OCI-LY7 (cell line): ENCODE measurements around the gene ATG9B. TPM values are rescaled to one million over a fixed set of nuclear protein-coding genes. Genes with fewer than 3 reads are reported as not detected.
A peak's percentile ranks its signal among the peaks of the same experiment; 100 is the strongest.

Experiments used
- BruUV-seq: library from RNA; stranded (reverse); fragments of 400-500 nt; replicated peaks from 2 replicates; lab custom pipeline; 2021; lab: Mats Ljungman, UMichigan
- CTCF ChIA-PET: fragments of 300-600 bp; sonication (Branson Sonifier 250); formaldehyde crosslinking; loops from one replicate; lab custom pipeline; 2022; ENCODE audit warnings: antibody characterized with exemption; ENCODE audit not compliant: unreplicated experiment; lab: Charles Lee
- POLR2A ChIA-PET: fragments of 300-600 bp; sonication (Branson Sonifier 250); formaldehyde crosslinking; loops from one replicate; lab custom pipeline; 2022; ENCODE audit warnings: antibody characterized with exemption; lab: Charles Lee
- DNase-seq: peaks from one replicate; pipeline ENCODE4 v3.0.0-alpha.2; 2015; ENCODE audit warnings: low spot score
- H2AFZ ChIP-seq: fragments of 200-600 bp; sonication (generic), shearing (Covaris generic); 2 replicates; pipeline ENCODE4 v1.6.1; 2014; ENCODE audit warnings: mild to moderate bottlenecking, antibody characterized with exemption, low read length, moderate library complexity
- H3K27ac ChIP-seq: fragments of 200-600 bp; sonication (generic); 2 replicates; pipeline ENCODE4 v1.5.1; 2014; ENCODE audit warnings: mixed run types, low read depth, mild to moderate bottlenecking, moderate library complexity, low read length, inconsistent platforms; ENCODE audit not compliant: poor library complexity, severe bottlenecking
- H3K36me3 ChIP-seq: fragments of 200-600 bp; sonication (generic); 2 replicates; pipeline ENCODE4 v1.6.1; 2014; ENCODE audit warnings: mild to moderate bottlenecking, antibody characterized with exemption, low read length, moderate library complexity, mixed read lengths; ENCODE audit not compliant: insufficient read depth
- H3K4me1 ChIP-seq: fragments of 200-600 bp; sonication (generic); 2 replicates; pipeline ENCODE4 v1.5.1; 2014; ENCODE audit warnings: mild to moderate bottlenecking, low read length; ENCODE audit not compliant: insufficient read depth, poor library complexity, severe bottlenecking
- H3K4me2 ChIP-seq: fragments of 200-600 bp; sonication (generic); 2 replicates; pipeline ENCODE4 v1.6.1; 2014; ENCODE audit warnings: mild to moderate bottlenecking, low read length
- H3K4me3 ChIP-seq: fragments of 200-600 bp; sonication (generic); 2 replicates; pipeline ENCODE4 v1.5.1; 2014; ENCODE audit warnings: mild to moderate bottlenecking, low read depth, low read length; ENCODE audit not compliant: poor library complexity, severe bottlenecking
- H3K79me2 ChIP-seq: fragments of 200-600 bp; sonication (generic); 2 replicates; pipeline ENCODE4 v1.6.1; 2016; ENCODE audit warnings: low read depth, mild to moderate bottlenecking, low read length, moderate library complexity, mixed read lengths; ENCODE audit not compliant: insufficient read depth
- H3K9me2 ChIP-seq: fragments of 200-600 bp; sonication (generic); 2 replicates; pipeline ENCODE4 v1.6.1; 2016; ENCODE audit warnings: mild to moderate bottlenecking, low read length, mixed read lengths; ENCODE audit not compliant: insufficient read depth
- H3K9me3 ChIP-seq: fragments of 200-600 bp; sonication (generic); 2 replicates; pipeline ENCODE4 v1.6.1; 2014; ENCODE audit warnings: mild to moderate bottlenecking, mixed run types, low read length, mixed read lengths
- H4K20me1 ChIP-seq: fragments of 200-600 bp; sonication (generic); 2 replicates; pipeline ENCODE4 v1.6.1; 2014; ENCODE audit warnings: mild to moderate bottlenecking, antibody characterized with exemption, low read length, moderate library complexity, mixed read lengths; ENCODE audit not compliant: insufficient read depth
- EZH2phosphoT487 ChIP-seq: fragments of 200-600 bp; sonication (generic); IDR thresholded peaks from 2 replicates; pipeline ENCODE4 v1.6.1; 2018; ENCODE audit warnings: low read depth, borderline replicate concordance, mild to moderate bottlenecking, mixed run types, antibody characterized with exemption, low read length, moderate library complexity, mixed read lengths
- intact Hi-C: fragments of 100-400 bp; cut with micrococcal nuclease; formaldehyde crosslinking; loops from one replicate; pipeline ENCODE4 v1.10.0; 2022; ENCODE audit not compliant: unreplicated experiment
- total RNA-seq, 2 experiments: library from RNA; depleted of rRNA in 1 of 2; stranded (reverse); fragments of >200 nt in 1 of 2; shearing (Covaris generic) in 1 of 2; gene quantifications; 2 replicates each; pipeline ENCODE4 v1.2.3, GENCODE V29; 2014 to 2022
- TF ChIP-seq, protein P1 (sequence below): fragments of 200-600 bp; sonication (generic); conservative IDR thresholded peaks from 2 replicates; pipeline ENCODE4 v1.5.1; 2014; ENCODE audit warnings: mild to moderate bottlenecking, antibody characterized with exemption, low read length, moderate library complexity, mixed read lengths

ATG9B gene
- total RNA-seq, 2 experiments from 2014 or later: 0.97 to 1.1 TPM

DNA sequence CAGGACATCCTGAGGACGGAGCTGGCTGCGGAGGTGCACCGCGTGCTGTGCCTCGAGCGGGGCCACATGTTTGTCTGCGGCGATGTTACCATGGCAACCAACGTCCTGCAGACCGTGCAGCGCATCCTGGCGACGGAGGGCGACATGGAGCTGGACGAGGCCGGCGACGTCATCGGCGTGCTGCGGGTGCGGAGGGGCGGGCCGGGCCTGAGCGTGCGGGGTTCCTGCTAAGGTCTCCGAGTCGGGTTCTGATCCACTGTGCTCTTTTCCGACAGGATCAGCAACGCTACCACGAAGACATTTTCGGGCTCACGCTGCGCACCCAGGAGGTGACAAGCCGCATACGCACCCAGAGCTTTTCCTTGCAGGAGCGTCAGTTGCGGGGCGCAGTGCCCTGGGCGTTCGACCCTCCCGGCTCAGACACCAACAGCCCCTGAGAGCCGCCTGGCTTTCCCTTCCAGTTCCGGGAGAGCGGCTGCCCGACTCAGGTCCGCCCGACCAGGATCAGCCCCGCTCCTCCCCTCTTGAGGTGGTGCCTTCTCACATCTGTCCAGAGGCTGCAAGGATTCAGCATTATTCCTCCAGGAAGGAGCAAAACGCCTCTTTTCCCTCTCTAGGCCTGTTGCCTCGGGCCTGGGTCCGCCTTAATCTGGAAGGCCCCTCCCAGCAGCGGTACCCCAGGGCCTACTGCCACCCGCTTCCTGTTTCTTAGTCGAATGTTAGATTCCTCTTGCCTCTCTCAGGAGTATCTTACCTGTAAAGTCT, 10.4 kb downstream of the ATG9B start:
- no peaks in the 10 kb centered on the region for H4K20me1 ChIP-seq
- H2AFZ ChIP-seq: no peak overlapping the region
- intact Hi-C loops: no loop called here
- H3K9me2 ChIP-seq: no peaks in the 10 kb centered on the region
- H3K4me1 ChIP-seq: peaks cover 10% of the 10 kb centered on the region
- no peak overlapping the region for H3K4me2 ChIP-seq
- CTCF ChIA-PET: no interaction called here
- no TSS peak for BruUV-seq
- no peak overlapping the region for H3K4me3 ChIP-seq
- no peak for DNase-seq
- no peaks in the 10 kb centered on the region for H3K9me3 ChIP-seq
- no peaks in the 10 kb centered on the region for H3K36me3 ChIP-seq
- TF ChIP-seq, protein P1, sequence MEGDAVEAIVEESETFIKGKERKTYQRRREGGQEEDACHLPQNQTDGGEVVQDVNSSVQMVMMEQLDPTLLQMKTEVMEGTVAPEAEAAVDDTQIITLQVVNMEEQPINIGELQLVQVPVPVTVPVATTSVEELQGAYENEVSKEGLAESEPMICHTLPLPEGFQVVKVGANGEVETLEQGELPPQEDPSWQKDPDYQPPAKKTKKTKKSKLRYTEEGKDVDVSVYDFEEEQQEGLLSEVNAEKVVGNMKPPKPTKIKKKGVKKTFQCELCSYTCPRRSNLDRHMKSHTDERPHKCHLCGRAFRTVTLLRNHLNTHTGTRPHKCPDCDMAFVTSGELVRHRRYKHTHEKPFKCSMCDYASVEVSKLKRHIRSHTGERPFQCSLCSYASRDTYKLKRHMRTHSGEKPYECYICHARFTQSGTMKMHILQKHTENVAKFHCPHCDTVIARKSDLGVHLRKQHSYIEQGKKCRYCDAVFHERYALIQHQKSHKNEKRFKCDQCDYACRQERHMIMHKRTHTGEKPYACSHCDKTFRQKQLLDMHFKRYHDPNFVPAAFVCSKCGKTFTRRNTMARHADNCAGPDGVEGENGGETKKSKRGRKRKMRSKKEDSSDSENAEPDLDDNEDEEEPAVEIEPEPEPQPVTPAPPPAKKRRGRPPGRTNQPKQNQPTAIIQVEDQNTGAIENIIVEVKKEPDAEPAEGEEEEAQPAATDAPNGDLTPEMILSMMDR: no peak
- no peak for TF ChIP-seq EZH2phosphoT487
- POLR2A ChIA-PET: interaction anchor here (0.5 to 0.6 kb wide), 2 partner anchors 17 to 311 kb away, joined by 3 to 4 read pairs; no protein-coding TSS in a partner anchor
- no peak overlapping the region for H3K27ac ChIP-seq
- no peaks in the 10 kb centered on the region for H3K79me2 ChIP-seq

DNA sequence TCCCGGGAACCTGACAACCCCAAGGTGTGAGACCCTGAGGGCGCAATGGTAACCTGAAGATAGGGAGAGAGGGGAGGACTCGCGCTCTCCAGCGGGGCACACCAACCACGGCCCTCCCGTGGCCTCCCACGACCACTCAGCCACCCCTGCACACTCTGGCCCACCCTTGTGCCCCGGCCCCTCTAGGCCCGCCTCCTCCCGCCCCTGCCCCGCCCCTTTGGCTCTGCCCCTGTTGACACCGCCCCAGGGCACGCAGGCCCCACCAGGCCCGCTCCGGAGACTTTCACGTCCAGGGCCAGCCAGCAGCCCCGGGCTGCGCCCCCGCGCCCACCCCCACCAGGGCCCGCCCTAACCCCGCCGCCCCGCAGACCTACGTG, 10.9 kb downstream of the ATG9B start:
- H3K9me3 ChIP-seq: no peaks in the 10 kb centered on the region
- no peak overlapping the region for H2AFZ ChIP-seq
- H3K4me1 ChIP-seq: peaks cover 10% of the 10 kb centered on the region
- H3K79me2 ChIP-seq: no peaks in the 10 kb centered on the region
- no peaks in the 10 kb centered on the region for H3K9me2 ChIP-seq
- intact Hi-C loops: no loop called here
- no TSS peak for BruUV-seq
- H4K20me1 ChIP-seq: no peaks in the 10 kb centered on the region
- no peaks in the 10 kb centered on the region for H3K36me3 ChIP-seq
- no peak for DNase-seq
- POLR2A ChIA-PET: interaction anchor here (0.5 kb wide), 1 partner anchor 311 kb away, joined by 3 read pairs; no protein-coding TSS in a partner anchor
- H3K4me3 ChIP-seq: no peak overlapping the region
- no peak overlapping the region for H3K4me2 ChIP-seq
- CTCF ChIA-PET: interaction anchor here (0.6 kb wide), 1 partner anchor 21 kb away, joined by 8 read pairs; no protein-coding TSS in a partner anchor
- no peak overlapping the region for H3K27ac ChIP-seq
- TF ChIP-seq, protein P1: no peak
- TF ChIP-seq EZH2phosphoT487: no peak

DNA sequence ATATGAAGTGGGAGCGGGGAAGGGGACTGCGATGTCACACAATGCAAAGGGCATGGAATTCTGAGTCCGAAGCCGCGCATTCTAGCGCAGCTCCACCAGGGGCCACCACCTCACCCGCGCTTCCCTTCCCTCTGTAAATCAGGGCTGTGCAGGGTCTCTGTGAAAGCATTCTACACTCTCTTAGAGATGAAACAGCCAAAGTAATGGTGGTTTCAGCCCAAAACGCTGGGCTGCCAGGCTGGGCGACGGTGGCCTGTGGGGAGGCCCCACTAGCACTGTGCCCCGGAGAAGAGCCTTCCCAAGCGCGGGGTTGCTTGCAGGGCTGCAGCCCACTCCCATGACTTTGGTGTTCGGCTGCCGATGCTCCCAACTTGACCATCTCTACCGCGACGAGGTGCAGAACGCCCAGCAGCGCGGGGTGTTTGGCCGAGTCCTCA, 11.4 kb downstream of the ATG9B start:
- no peak overlapping the region for H2AFZ ChIP-seq
- POLR2A ChIA-PET: no interaction called here
- no peak overlapping the region for H3K4me3 ChIP-seq
- H4K20me1 ChIP-seq: no peaks in the 10 kb centered on the region
- no peak overlapping the region for H3K27ac ChIP-seq
- BruUV-seq: no TSS peak
- CTCF ChIA-PET: interaction anchor here (0.6 kb wide), 1 partner anchor 20 kb away, joined by 8 read pairs; no protein-coding TSS in a partner anchor
- no peak for DNase-seq
- H3K9me3 ChIP-seq: no peaks in the 10 kb centered on the region
- no peaks in the 10 kb centered on the region for H3K36me3 ChIP-seq
- TF ChIP-seq EZH2phosphoT487: no peak
- TF ChIP-seq, protein P1: peak; percentile 64
- no peak overlapping the region for H3K4me2 ChIP-seq
- H3K79me2 ChIP-seq: no peaks in the 10 kb centered on the region
- H3K9me2 ChIP-seq: no peaks in the 10 kb centered on the region
- H3K4me1 ChIP-seq: peaks cover 10% of the 10 kb centered on the region
- intact Hi-C loops: no loop called here
